ENCODE measurements around the gene MYOM1.

Gene MYOM1

GRCh38 chr18:3256693-3257626 lies 37.2 kb upstream of the MYOM1 start:
- Histone ChIP-seq H3K9ac (ENCODE audit: low read length) (no peak overlapping the region), H3K27me3 (ENCODE audit: control insufficient read depth, insufficient read depth, low read length) (no peaks in the 10 kb centered on the region), H3K36me3 (ENCODE audit: control insufficient read depth, insufficient read depth, low read length) (peaks cover 23% of the 10 kb centered on the region), H3K27ac (ENCODE audit: low read depth, low read length) (peak overlapping the region; percentile 70), H3K4me3 (ENCODE audit: low read length) (no peak overlapping the region), H3K4me1 (ENCODE audit: control insufficient read depth, insufficient read depth, low read length) (peaks cover 17% of the 10 kb centered on the region)

- Histone ChIP-seq H3K27ac (ENCODE audit: low read depth, low read length) (no peak overlapping the region), H3K4me3 (ENCODE audit: low read length) (no peak overlapping the region), H3K36me3 (ENCODE audit: control insufficient read depth, insufficient read depth, low read length) (peaks cover 23% of the 10 kb centered on the region), H3K4me1 (ENCODE audit: control insufficient read depth, insufficient read depth, low read length) (peaks cover 17% of the 10 kb centered on the region), H3K9ac (ENCODE audit: low read length) (no peak overlapping the region), H3K27me3 (ENCODE audit: control insufficient read depth, insufficient read depth, low read length) (no peaks in the 10 kb centered on the region)
Observed at GRCh38 chr18:3255611-3256165, 35.9 kb upstream of the MYOM1 start.

- Histone ChIP-seq H3K27me3 (ENCODE audit: control insufficient read depth, insufficient read depth, low read length) (no peaks in the 10 kb centered on the region), H3K9ac (ENCODE audit: low read length) (no peak overlapping the region), H3K4me3 (ENCODE audit: low read length) (no peak overlapping the region), H3K36me3 (ENCODE audit: control insufficient read depth, insufficient read depth, low read length) (peaks cover 23% of the 10 kb centered on the region), H3K4me1 (ENCODE audit: control insufficient read depth, insufficient read depth, low read length) (peaks cover 20% of the 10 kb centered on the region), H3K27ac (ENCODE audit: low read depth, low read length) (no peak overlapping the region)
Observed at GRCh38 chr18:3254725-3255124, 35.0 kb upstream of the MYOM1 start.

- H3K27ac ChIP-seq (ENCODE audit: low read depth, low read length) = no peak overlapping the region
- no peak overlapping the region for H3K4me3 ChIP-seq (ENCODE audit: low read length)
- H3K27me3 ChIP-seq (ENCODE audit: control insufficient read depth, insufficient read depth, low read length) = no peaks in the 10 kb centered on the region
- H3K9ac ChIP-seq (ENCODE audit: low read length) = no peak overlapping the region
- peaks cover 26% of the 10 kb centered on the region for H3K4me1 ChIP-seq (ENCODE audit: control insufficient read depth, insufficient read depth, low read length)
- H3K36me3 ChIP-seq (ENCODE audit: control insufficient read depth, insufficient read depth, low read length) = peaks cover 17% of the 10 kb centered on the region
Observed at GRCh38 chr18:3252843-3253242, 33.1 kb upstream of the MYOM1 start.

GRCh38 chr18:3251963-3252277 lies 32.2 kb upstream of the MYOM1 start:
- Histone ChIP-seq H3K27me3 (ENCODE audit: control insufficient read depth, insufficient read depth, low read length) (no peaks in the 10 kb centered on the region), H3K36me3 (ENCODE audit: control insufficient read depth, insufficient read depth, low read length) (peaks cover 17% of the 10 kb centered on the region), H3K4me3 (ENCODE audit: low read length) (peak overlapping the region; percentile 6), H3K9ac (ENCODE audit: low read length) (no peak overlapping the region), H3K4me1 (ENCODE audit: control insufficient read depth, insufficient read depth, low read length) (peaks cover 18% of the 10 kb centered on the region), H3K27ac (ENCODE audit: low read depth, low read length) (peak overlapping the region; percentile 17)

- Histone ChIP-seq H3K36me3 (ENCODE audit: control insufficient read depth, insufficient read depth, low read length) (peaks cover 17% of the 10 kb centered on the region), H3K4me1 (ENCODE audit: control insufficient read depth, insufficient read depth, low read length) (peaks cover 15% of the 10 kb centered on the region), H3K9ac (ENCODE audit: low read length) (no peak overlapping the region), H3K27ac (ENCODE audit: low read depth, low read length) (peak overlapping the region; percentile 17), H3K27me3 (ENCODE audit: control insufficient read depth, insufficient read depth, low read length) (no peaks in the 10 kb centered on the region), H3K4me3 (ENCODE audit: low read length) (no peak overlapping the region)
Observed at GRCh38 chr18:3251249-3251962, 31.6 kb upstream of the MYOM1 start.

GRCh38 chr18:3250237-3251107 lies 30.7 kb upstream of the MYOM1 start:
- Histone ChIP-seq H3K4me1 (ENCODE audit: control insufficient read depth, insufficient read depth, low read length) (peaks cover 13% of the 10 kb centered on the region), H3K9ac (ENCODE audit: low read length) (no peak overlapping the region), H3K27ac (ENCODE audit: low read depth, low read length) (no peak overlapping the region), H3K4me3 (ENCODE audit: low read length) (no peak overlapping the region), H3K36me3 (ENCODE audit: control insufficient read depth, insufficient read depth, low read length) (peaks cover 12% of the 10 kb centered on the region), H3K27me3 (ENCODE audit: control insufficient read depth, insufficient read depth, low read length) (no peaks in the 10 kb centered on the region)

GRCh38 chr18:3248658-3249359 lies 29.0 kb upstream of the MYOM1 start:
- Histone ChIP-seq H3K36me3 (ENCODE audit: control insufficient read depth, insufficient read depth, low read length) (no peaks in the 10 kb centered on the region), H3K4me3 (ENCODE audit: low read length) (peak overlapping the region; percentile 95), H3K9ac (ENCODE audit: low read length) (peak overlapping the region; percentile 12), H3K27ac (ENCODE audit: low read depth, low read length) (peak overlapping the region; percentile 99), H3K27me3 (ENCODE audit: control insufficient read depth, insufficient read depth, low read length) (no peaks in the 10 kb centered on the region), H3K4me1 (ENCODE audit: control insufficient read depth, insufficient read depth, low read length) (peaks cover 13% of the 10 kb centered on the region)

- H3K9ac ChIP-seq (ENCODE audit: low read length) = peak overlapping the region; percentile 95
- H3K36me3 ChIP-seq (ENCODE audit: control insufficient read depth, insufficient read depth, low read length) = no peaks in the 10 kb centered on the region
- peak overlapping the region; percentile 99 for H3K27ac ChIP-seq (ENCODE audit: low read depth, low read length)
- H3K4me1 ChIP-seq (ENCODE audit: control insufficient read depth, insufficient read depth, low read length) = peaks cover 13% of the 10 kb centered on the region
- no peaks in the 10 kb centered on the region for H3K27me3 ChIP-seq (ENCODE audit: control insufficient read depth, insufficient read depth, low read length)
- H3K4me3 ChIP-seq (ENCODE audit: low read length) = peak overlapping the region; percentile 95
Observed at GRCh38 chr18:3248062-3248657, 28.4 kb upstream of the MYOM1 start.

- Histone ChIP-seq H3K36me3 (ENCODE audit: control insufficient read depth, insufficient read depth, low read length) (no peaks in the 10 kb centered on the region), H3K4me3 (ENCODE audit: low read length) (peak within 1 kb of the TSS; percentile 95), H3K27ac (ENCODE audit: low read depth, low read length) (peak within 1 kb of the TSS; percentile 99), H3K4me1 (ENCODE audit: control insufficient read depth, insufficient read depth, low read length) (peaks cover 13% of the 10 kb centered on the region), H3K9ac (ENCODE audit: low read length) (peak within 1 kb of the TSS; percentile 95), H3K27me3 (ENCODE audit: control insufficient read depth, insufficient read depth, low read length) (no peaks in the 10 kb centered on the region)
Observed at GRCh38 chr18:3247240-3248061, 27.7 kb upstream of the MYOM1 start, which contains the start of gene MYL12A. Gene MYL12A, plus strand, starts transcription at chr18:3247801. Its CDS starts 5,447 bp downstream, at chr18:3253248.
